Testis (tissue), 3 donors: ENCODE data around the gene TBCC. TPM values are rescaled to one million over a fixed set of nuclear protein-coding genes. Genes with fewer than 3 reads are reported as not detected.

Source experiments
- DNase-seq: peaks from one replicate; pipeline ENCODE4 v3.0.0-alpha.2; 2019
- H3K27ac ChIP-seq, 2 donors: fragments of 200-600 bp; sonication (generic); one replicate each; pipeline ENCODE4 v1.5.1; 2019
- H3K27me3 ChIP-seq: fragments of 200-600 bp; sonication (generic); one replicate; pipeline ENCODE4 v1.5.1; 2019
- H3K36me3 ChIP-seq: fragments of 200-600 bp; sonication (generic); one replicate; pipeline ENCODE4 v1.5.1; 2017; ENCODE audit warnings: low read depth; ENCODE audit errors: missing control alignments
- H3K4me1 ChIP-seq: fragments of 200-600 bp; sonication (generic); one replicate; pipeline ENCODE4 v1.5.1; 2019
- H3K4me3 ChIP-seq, 2 donors: fragments of 200-600 bp; sonication (generic); one replicate each; pipeline ENCODE4 v1.5.1; 2017 to 2019
- H3K9me3 ChIP-seq: fragments of 200-600 bp; sonication (generic); one replicate; pipeline ENCODE4 v1.5.1; 2017
- POLR2A ChIP-seq: fragments of 450-650 bp; IDR thresholded peaks from one replicate; pipeline ENCODE4 v1.6.1; 2017; ENCODE audit warnings: antibody characterized with exemption, mild to moderate bottlenecking, moderate library complexity
- WGBS, 2 donors: methylation state at CpG; one replicate each; pipeline ENCODE4 v1.1.5; 2018; 5-methylcytosine and 5-hydroxymethylcytosine counted together
- intact Hi-C: fragments of 100-400 bp; cut with DNase I; formaldehyde crosslinking; loops from one replicate; pipeline ENCODE4 v1.15.1; 2023; ENCODE audit warnings: low total_unique reads
- polyA plus RNA-seq: library from polyadenylated mRNA; stranded (reverse); fragments of 350-450 nt; fragmentation: Illumina TruSeq; extraction: RNeasy Lipid Tissue Mini Kit (QIAGEN cat#74804); gene quantifications from one replicate; pipeline ENCODE4 v1.2.3, GENCODE V29; 2014; ENCODE audit warnings: low read depth, low replicate concordance; ENCODE audit not compliant: insufficient read depth
- total RNA-seq, 2 donors: library from RNA; depleted of rRNA; stranded (reverse); fragments of >200 nt; gene quantifications; one replicate each; pipeline ENCODE4 v1.2.3, GENCODE V29; 2016
- TF ChIP-seq, protein P1 (sequence below), 3 experiments: fragments of 450-650 bp in 2 of 3; fragments of 200-600 bp in 1 of 3; sonication (generic) in 1 of 3; IDR thresholded peaks; one replicate each; pipeline ENCODE4 v1.5.1; 2016 to 2019; ENCODE audit warnings: antibody characterized with exemption in 3 of 3, mild to moderate bottlenecking in 2 of 3, moderate library complexity in 1 of 3

TBCC gene
- total and polyA plus RNA-seq, 3 donors from 2014 or later: 35.0 to 52.1 (median 40.2) TPM

DNA sequence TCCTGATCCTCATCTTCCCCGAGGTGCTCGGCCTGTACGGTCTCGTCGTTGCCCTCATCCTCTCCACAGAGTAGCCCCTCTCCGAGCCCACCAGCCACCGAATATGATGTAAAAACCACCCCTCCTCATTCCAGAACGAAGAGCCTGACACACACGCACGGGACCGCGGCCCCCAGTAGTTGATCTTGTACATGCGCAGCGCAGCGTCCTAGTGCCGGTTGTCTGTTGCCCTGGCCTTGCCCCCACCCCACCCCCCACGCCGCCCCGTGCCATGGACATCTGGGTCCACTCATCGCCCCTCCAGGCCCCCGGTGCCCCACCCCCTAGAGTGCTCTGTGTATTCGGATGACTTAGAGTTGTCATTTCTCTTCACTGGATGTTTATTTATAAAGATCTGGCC, 18.3 kb downstream of the TBCC start:
- peak; percentile 65 for DNase-seq

DNA sequence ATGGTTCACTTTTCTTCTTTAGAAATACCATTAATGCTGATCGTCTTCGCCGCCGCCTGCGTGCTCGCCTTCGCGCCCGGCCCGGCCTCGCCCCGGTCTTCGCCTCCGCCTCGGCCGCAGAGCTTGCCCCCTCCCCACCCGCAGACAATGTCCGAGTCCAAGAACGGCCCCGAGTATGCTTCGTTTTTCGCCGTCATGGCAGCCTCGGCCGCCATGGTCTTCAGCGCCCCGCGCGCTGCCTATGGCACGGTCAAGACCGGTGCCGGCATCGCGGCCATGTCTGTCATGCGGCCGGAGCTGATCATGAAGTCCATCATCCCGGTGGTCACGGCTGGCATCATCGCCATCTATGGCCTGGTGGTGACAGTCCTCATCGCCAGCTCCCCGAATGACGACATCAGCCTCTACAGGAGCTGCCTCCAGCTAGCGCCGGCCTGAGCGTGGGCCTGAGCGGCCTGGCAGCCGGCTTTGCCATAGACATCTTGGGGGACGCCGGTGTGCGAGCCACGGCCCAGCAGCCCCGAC, 18.8 kb downstream of the TBCC start:
- intact Hi-C loops: loop anchor here (10.0 kb wide), 2 partner anchors 62 to 148 kb away; partner anchors contain the start of gene RPL7L1
- Histone ChIP-seq H3K4me1 (peaks cover 8% of the 10 kb centered on the region), H3K36me3 (no peaks in the 10 kb centered on the region), H3K27ac (peak overlapping the region; percentile 34 to 84), H3K27me3 (no peaks in the 10 kb centered on the region), H3K9me3 (no peaks in the 10 kb centered on the region), H3K4me3 (peak overlapping the region; percentile 61 to 62)
- WGBS, 2 donors: 11 to 19% methylated on average over 8 to 48 of the region's 52 CpGs
- TF ChIP-seq, protein P1, sequence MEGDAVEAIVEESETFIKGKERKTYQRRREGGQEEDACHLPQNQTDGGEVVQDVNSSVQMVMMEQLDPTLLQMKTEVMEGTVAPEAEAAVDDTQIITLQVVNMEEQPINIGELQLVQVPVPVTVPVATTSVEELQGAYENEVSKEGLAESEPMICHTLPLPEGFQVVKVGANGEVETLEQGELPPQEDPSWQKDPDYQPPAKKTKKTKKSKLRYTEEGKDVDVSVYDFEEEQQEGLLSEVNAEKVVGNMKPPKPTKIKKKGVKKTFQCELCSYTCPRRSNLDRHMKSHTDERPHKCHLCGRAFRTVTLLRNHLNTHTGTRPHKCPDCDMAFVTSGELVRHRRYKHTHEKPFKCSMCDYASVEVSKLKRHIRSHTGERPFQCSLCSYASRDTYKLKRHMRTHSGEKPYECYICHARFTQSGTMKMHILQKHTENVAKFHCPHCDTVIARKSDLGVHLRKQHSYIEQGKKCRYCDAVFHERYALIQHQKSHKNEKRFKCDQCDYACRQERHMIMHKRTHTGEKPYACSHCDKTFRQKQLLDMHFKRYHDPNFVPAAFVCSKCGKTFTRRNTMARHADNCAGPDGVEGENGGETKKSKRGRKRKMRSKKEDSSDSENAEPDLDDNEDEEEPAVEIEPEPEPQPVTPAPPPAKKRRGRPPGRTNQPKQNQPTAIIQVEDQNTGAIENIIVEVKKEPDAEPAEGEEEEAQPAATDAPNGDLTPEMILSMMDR (IDR thresholded peaks at IDR 0.05): no peak
- TF ChIP-seq POLR2A: no peak
- DNase-seq: peak; percentile 74

More for the DNA sequence above, 18.3 kb downstream of the TBCC start:
- intact Hi-C loops: loop anchor here (10.0 kb wide), 2 partner anchors 63 to 147 kb away; partner anchors contain the start of gene RPL7L1
- Histone ChIP-seq H3K9me3 (no peaks in the 10 kb centered on the region), H3K36me3 (no peaks in the 10 kb centered on the region), H3K4me1 (peaks cover 8% of the 10 kb centered on the region), H3K4me3 (peak overlapping the region; percentile 61 to 62), H3K27me3 (no peaks in the 10 kb centered on the region), H3K27ac (peak overlapping the region; percentile 34 to 84)
- TF ChIP-seq POLR2A: no peak
- TF ChIP-seq, protein P1 (IDR thresholded peaks at IDR 0.05): no peak
- 41 to 42% methylated on average over 13 to 22 of the region's 22 CpGs for WGBS, 2 donors

DNA sequence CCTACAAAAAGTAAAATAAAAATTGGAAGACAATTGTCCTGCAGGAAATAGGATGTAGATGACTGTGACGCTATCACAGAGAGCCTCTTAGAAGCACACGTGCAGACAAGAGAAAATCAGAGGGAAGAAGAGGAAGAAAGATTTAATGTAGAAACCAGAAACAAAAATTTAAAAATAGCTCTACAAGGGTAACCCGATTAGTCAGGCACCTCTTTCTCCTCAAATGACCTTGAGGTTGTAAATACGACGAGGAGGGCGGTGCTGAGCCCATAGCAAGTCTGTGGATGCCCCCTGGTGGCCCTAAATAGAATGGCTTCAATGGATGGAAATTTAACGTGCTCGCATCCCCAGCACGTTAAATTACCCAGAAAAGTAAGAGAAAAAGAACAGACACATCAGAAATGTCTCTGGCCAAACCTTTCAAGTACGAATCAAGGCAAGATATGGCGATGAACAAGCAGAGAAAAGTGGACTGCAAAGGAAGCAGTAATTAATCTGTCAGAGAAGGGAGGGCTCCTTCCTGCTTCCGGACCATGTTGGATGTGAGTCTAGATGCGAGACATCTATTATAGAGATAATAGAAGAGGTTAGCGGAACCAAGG, 19.3 kb downstream of the TBCC start:
- intact Hi-C loops: loop anchor here (10.0 kb wide), 2 partner anchors 62 to 148 kb away; partner anchors contain the start of gene RPL7L1
- 1% methylated on average over 14 of the region's 14 CpGs for WGBS, 2 donors
- Histone ChIP-seq H3K27me3 (no peaks in the 10 kb centered on the region), H3K4me3 (peak overlapping the region; percentile 61 to 62), H3K9me3 (no peaks in the 10 kb centered on the region), H3K27ac (peak overlapping the region; percentile 34 to 84), H3K36me3 (no peaks in the 10 kb centered on the region), H3K4me1 (peaks cover 8% of the 10 kb centered on the region)
- peak; percentile 92 for DNase-seq
- no peak for TF ChIP-seq POLR2A
- TF ChIP-seq, protein P1 (IDR thresholded peaks at IDR 0.05): peak; percentile 90 to 94 (median 91)

DNA sequence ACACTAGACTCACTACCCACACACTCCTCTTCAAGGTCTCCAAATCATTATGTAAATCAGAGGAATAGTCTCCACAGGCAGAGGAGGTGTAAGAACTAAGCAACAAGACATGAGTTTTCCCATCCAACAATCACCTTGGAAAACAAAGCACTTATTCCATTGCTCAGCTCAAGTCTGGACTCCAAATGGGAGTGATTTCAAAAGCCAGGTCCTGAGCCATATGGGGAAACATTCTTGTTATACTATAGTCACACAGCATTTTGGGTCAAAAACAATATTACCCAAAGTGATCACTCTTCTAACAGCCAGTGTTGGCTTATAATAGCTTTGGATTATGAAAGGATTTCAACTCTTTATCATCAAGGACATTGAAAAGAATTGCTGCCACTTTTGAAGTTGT, 19.9 kb downstream of the TBCC start:
- peak overlapping the region in 1 of 2 donors; percentile 61 for H3K4me3 ChIP-seq
- intact Hi-C loops: loop anchor here (10.0 kb wide), 2 partner anchors 61 to 149 kb away; partner anchors contain the start of gene RPL7L1
- TF ChIP-seq, protein P1 (IDR thresholded peaks at IDR 0.05): no peak
- TF ChIP-seq POLR2A: no peak
- peaks cover 8% of the 10 kb centered on the region for H3K4me1 ChIP-seq
- no peaks in the 10 kb centered on the region for H3K9me3 ChIP-seq
- H3K36me3 ChIP-seq: no peaks in the 10 kb centered on the region
- no peak for DNase-seq
- H3K27ac ChIP-seq: peak overlapping the region; percentile 1 to 84
- no peaks in the 10 kb centered on the region for H3K27me3 ChIP-seq
